Body of pancreas (tissue), 4 donors: ENCODE data around the gene LGR6. TPM values are rescaled to one million over a fixed set of nuclear protein-coding genes. Genes with fewer than 3 reads are reported as not detected.

Source experiments
- ATAC-seq: fragments of 150-250 bp; one replicate; pipeline ENCODE4 v1.9.1; 2016
- DNase-seq, 4 donors: peaks; one replicate each; pipeline ENCODE4 v3.0.0-alpha.2; 2019
- H3K27ac ChIP-seq, 4 donors: fragments of 200-600 bp; sonication (generic); 1 replicate in 3 of 4; 2 replicates in 1 of 4; pipeline versions ENCODE4 v1.5.1 to v1.6.1; 2016 to 2019; ENCODE audit warnings: mild to moderate bottlenecking in 1 of 4, mixed read lengths in 1 of 4, moderate library complexity in 1 of 4
- H3K27me3 ChIP-seq, 2 donors: fragments of 200-600 bp; sonication (generic); one replicate each; pipeline ENCODE4 v1.6.0; 2016; ENCODE audit warnings: mild to moderate bottlenecking in 1 of 2
- H3K36me3 ChIP-seq, 2 donors: fragments of 200-600 bp; sonication (generic); replicated peaks in 1 of 2; 2 replicates each; pipeline ENCODE4 v1.5.1; 2016; ENCODE audit warnings: low read depth in 2 of 2; ENCODE audit not compliant: insufficient read depth in 1 of 2
- H3K4me1 ChIP-seq: fragments of 200-600 bp; sonication (generic); one replicate; pipeline ENCODE4 v1.6.0; 2016
- H3K4me3 ChIP-seq, 2 donors: fragments of 200-600 bp; sonication (generic); 1 replicate in 1 of 2; 2 replicates in 1 of 2; pipeline ENCODE4 v1.5.1; 2016 to 2019
- H3K9me3 ChIP-seq, 3 donors: fragments of 200-600 bp; sonication (generic); 1 replicate in 2 of 3; 2 replicates in 1 of 3; pipeline ENCODE4 v1.5.1; 2016
- POLR2A ChIP-seq, 3 donors: fragments of 450-650 bp; IDR thresholded peaks; one replicate each; pipeline ENCODE4 v1.6.1; 2016; ENCODE audit warnings: antibody characterized with exemption in 3 of 3, mild to moderate bottlenecking in 2 of 3
- WGBS, 2 donors: methylation state at CpG; one replicate each; pipeline ENCODE4 v1.1.5; 2017; 5-methylcytosine and 5-hydroxymethylcytosine counted together
- intact Hi-C: fragments of 100-400 bp; cut with DNase I; formaldehyde crosslinking; loops from one replicate; pipeline ENCODE4 v1.15.1; 2023
- total RNA-seq, 2 donors: library from RNA; depleted of rRNA; stranded (reverse); fragments of >200 nt; gene quantifications; one replicate each; pipeline ENCODE4 v1.1.0, GENCODE V29; 2016
- TF ChIP-seq, protein P1 (sequence below), 7 experiments: fragments of 450-650 bp in 4 of 7; fragments of 200-600 bp in 3 of 7; sonication (generic) in 3 of 7; IDR thresholded peaks; one replicate each; pipeline ENCODE4 v1.5.1; 2016 to 2019; ENCODE audit warnings: antibody characterized with exemption in 7 of 7

LGR6 gene
- total RNA-seq, 2 donors from 2014 or later, result 0.52 TPM; not detected in 1

- ATAC-seq (no peak), DNase-seq (no peak)
- Histone ChIP-seq H3K27me3 (no peaks in the 10 kb centered on the region), H3K27ac (no peak overlapping the region), H3K4me3 (no peak overlapping the region), H3K4me1 (no peaks in the 10 kb centered on the region), H3K9me3 (no peaks in the 10 kb centered on the region), H3K36me3 (no peaks in the 10 kb centered on the region)
- 72 to 73% methylated on average over 2 of the region's 2 CpGs for WGBS, 2 donors
- intact Hi-C loops, result no loop called here
- no peak for TF ChIP-seq POLR2A (IDR thresholded peaks at IDR 0.05)
- TF ChIP-seq, protein P1, sequence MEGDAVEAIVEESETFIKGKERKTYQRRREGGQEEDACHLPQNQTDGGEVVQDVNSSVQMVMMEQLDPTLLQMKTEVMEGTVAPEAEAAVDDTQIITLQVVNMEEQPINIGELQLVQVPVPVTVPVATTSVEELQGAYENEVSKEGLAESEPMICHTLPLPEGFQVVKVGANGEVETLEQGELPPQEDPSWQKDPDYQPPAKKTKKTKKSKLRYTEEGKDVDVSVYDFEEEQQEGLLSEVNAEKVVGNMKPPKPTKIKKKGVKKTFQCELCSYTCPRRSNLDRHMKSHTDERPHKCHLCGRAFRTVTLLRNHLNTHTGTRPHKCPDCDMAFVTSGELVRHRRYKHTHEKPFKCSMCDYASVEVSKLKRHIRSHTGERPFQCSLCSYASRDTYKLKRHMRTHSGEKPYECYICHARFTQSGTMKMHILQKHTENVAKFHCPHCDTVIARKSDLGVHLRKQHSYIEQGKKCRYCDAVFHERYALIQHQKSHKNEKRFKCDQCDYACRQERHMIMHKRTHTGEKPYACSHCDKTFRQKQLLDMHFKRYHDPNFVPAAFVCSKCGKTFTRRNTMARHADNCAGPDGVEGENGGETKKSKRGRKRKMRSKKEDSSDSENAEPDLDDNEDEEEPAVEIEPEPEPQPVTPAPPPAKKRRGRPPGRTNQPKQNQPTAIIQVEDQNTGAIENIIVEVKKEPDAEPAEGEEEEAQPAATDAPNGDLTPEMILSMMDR (IDR thresholded peaks at IDR 0.05), result no peak
Measured at GRCh38 chr1:202249846-202250245, 56.2 kb downstream of the LGR6 start.

DNA sequence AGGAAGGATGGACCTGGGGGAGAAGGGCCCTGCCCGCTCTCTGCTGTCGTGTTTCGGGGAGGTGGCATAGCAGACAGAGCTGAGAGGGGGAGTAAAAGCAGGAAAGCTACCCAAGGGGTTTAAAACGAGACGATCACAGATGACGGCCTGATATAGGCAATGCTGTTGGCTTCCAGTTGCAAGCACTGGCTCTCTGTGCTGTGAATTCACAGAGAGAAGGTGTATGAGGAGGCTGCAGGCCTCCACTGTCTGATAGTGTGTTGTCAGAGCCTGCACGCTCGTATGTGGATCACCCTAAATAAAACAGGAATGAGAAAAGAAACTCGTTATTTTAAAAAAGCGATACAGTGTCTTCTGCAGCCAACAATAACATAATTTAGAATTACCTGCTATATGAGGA, 57.4 kb downstream of the LGR6 start:
- no peaks in the 10 kb centered on the region for H3K9me3 ChIP-seq
- TF ChIP-seq, protein P1 (IDR thresholded peaks at IDR 0.05), result no peak
- TF ChIP-seq POLR2A (IDR thresholded peaks at IDR 0.05), result no peak
- H3K27me3 ChIP-seq, result no peaks in the 10 kb centered on the region
- no peaks in the 10 kb centered on the region for H3K36me3 ChIP-seq
- intact Hi-C loops, result no loop called here
- DNase-seq (no peak), ATAC-seq (no peak)
- no peak overlapping the region for H3K27ac ChIP-seq
- no peaks in the 10 kb centered on the region for H3K4me1 ChIP-seq
- 66 to 73% methylated on average over 10 of the region's 10 CpGs for WGBS, 2 donors
- H3K4me3 ChIP-seq, result no peak overlapping the region

DNA sequence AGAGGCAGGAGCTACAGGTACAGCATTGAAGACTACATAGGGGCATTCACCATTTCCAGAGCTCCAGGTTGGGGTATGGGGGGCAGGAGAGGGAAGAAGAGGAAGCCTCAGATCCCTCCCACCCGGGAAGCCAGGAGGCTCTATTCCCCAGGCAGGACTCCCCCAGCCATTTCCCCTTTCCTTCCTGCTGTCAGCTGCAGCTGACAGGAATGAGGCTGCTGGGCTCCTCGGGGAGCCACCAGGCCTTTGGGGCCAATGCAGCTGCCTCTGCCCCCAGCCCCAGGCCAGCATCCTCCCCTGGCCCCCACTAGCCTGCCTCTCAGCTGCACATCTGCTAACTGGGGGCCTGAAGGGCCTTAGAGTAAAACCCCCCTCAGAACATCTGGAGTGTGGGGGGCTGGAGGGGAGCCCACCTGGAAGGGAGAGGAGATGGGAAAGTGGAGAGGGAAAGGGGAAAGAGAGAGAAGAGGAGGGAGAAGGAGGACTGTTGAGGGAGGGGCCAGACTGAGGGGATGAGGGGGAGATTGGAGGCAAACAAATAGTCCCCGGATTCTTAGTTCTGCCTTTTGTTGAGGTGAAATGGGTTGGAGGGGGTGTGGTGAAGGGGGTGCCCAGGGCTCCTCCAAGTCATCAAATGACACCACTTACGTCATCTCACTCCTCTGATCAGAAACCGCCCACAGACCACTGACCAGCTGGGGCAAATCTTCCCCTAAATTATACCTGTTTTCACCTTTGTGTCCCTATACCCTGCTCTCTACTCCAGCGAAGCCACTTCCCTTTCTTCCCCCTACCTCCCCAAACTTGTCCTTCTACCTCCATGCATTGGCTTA, 58.0 kb downstream of the LGR6 start:
- no peaks in the 10 kb centered on the region for H3K27me3 ChIP-seq
- no peaks in the 10 kb centered on the region for H3K36me3 ChIP-seq
- no peak overlapping the region for H3K4me3 ChIP-seq
- WGBS, 2 donors, result 54 to 65% methylated on average over 6 of the region's 6 CpGs
- no peak overlapping the region for H3K27ac ChIP-seq
- no peaks in the 10 kb centered on the region for H3K4me1 ChIP-seq
- TF ChIP-seq, protein P1 (IDR thresholded peaks at IDR 0.05), result no peak
- TF ChIP-seq POLR2A (IDR thresholded peaks at IDR 0.05), result no peak
- DNase-seq, result no peak
- no peaks in the 10 kb centered on the region for H3K9me3 ChIP-seq
- no peak for ATAC-seq
- intact Hi-C loops, result no loop called here

GRCh38 chr1:202252271-202252670, 58.7 kb downstream of the LGR6 start:
- 88 to 93% methylated on average over 1 of the region's 1 CpG for WGBS, 2 donors
- no peak for ATAC-seq
- H3K27me3 ChIP-seq, result no peaks in the 10 kb centered on the region
- no peak for TF ChIP-seq POLR2A (IDR thresholded peaks at IDR 0.05)
- TF ChIP-seq, protein P1 (IDR thresholded peaks at IDR 0.05), result no peak
- H3K27ac ChIP-seq, result no peak overlapping the region
- no peaks in the 10 kb centered on the region for H3K9me3 ChIP-seq
- no peak overlapping the region for H3K4me3 ChIP-seq
- no peak for DNase-seq
- no peaks in the 10 kb centered on the region for H3K36me3 ChIP-seq
- H3K4me1 ChIP-seq, result no peaks in the 10 kb centered on the region
- intact Hi-C loops, result no loop called here
